ENCODE measurements around the gene CLMP.

GRCh38 chr11:123085497-123085896 lies 109.6 kb downstream of the CLMP start:
- TF ChIP-seq POLR2A (IDR thresholded peaks at IDR 0.05) (no peak), CTCF (IDR thresholded peaks at IDR 0.05) (no peak)

All from testis (tissue), 2 donors.